Measurements from ENCODE around the gene CIB4.

CIB4 gene

DNA sequence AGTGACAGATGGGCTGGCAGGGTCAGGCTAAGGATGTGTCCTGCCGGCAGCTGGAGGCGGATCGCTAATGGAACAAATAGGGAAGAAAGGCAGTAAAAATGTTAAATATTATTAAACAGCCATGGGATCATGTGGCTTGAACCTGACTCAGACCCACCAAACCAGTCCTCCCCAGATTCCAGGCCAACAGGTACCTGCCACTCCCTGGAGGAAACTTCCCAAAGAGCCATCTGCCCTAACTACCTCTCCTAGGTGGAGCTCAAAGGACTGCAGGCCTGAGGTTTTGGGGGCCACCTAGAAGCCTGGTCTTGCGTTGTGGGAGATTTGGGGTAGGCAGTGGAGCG is 34.3 kb downstream of the CIB4 start:
- DNase-seq (ENCODE audit: low spot score): no peak

DNA sequence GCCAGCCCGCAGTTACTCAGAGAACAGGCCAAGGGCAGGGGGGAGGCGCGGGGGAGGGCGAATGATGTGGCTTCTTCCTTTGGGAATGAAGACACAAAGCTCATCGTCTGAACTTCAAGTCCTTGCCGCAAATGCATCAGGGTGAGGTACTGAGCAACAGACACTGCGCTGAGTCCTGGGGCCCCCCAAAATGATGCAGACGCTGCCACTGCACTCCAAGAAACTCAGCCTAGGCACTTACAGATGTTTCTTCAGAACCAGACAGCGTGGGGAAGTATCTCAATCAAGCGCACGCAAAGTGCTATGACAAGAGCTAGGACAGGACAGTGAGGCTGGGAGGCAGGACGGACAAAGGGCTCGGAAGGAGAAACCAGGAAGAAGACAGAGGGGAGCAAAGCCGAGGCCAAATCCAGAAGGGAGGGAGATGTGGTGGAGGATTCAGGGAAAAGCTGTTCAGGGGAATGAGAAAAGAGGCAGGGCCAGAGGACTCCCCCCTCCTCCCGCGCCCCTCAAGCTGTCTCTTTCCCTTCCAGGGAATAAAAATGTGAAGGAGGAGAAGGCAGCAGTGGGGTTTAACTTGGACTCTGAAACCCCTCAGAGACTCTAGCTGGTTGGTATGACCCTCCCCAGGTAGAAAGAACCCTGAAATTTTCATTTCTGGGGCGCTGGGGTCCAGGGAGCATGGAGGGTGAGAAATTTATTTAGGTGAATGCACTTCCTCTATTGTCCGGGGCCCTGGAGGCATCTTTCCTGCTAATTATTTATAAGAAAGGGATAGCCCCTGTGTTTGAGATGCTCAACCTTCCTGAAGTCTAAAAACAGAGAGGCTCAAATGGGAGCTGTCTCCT is 34.9 kb downstream of the CIB4 start:
- DNase-seq (ENCODE audit: low spot score): no peak

DNA sequence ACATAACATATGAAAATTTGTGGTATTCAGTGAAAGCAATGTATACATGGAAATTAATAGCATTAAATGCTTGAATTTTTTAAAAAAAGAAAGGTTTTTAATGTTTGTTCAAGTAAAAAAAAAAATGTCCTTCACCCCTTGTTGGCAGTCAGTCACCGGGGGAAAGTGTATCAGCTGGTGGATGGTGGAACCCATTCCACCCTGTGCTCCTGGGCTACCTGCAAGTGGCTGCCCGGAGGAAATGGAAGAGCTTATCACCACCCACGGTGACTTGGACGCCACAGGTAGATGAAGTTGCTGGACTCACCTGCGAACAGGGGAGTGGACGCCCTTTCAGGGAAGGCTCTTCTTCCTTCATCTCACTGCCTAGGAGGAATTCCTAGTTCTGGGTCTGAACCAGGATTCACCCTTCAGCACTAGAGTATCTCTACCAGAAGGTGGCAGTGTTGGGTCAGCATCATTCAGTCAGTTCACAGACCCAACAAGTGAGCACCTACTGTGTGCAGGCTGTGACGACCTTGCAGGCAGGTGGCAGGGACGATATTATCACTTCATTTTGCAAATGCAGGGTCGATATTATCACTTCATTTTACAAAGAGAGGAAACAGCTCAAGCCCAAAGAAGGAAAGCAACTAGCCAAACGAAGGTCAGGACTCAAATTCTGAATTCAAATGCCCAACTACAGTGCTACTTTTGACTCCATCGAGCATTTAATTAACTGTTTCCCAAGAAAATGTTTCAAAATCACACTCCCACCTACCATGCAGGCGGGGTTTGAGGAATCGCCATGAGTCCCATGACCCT is 35.8 kb downstream of the CIB4 start:
- no peak for DNase-seq (ENCODE audit: low spot score)

DNA sequence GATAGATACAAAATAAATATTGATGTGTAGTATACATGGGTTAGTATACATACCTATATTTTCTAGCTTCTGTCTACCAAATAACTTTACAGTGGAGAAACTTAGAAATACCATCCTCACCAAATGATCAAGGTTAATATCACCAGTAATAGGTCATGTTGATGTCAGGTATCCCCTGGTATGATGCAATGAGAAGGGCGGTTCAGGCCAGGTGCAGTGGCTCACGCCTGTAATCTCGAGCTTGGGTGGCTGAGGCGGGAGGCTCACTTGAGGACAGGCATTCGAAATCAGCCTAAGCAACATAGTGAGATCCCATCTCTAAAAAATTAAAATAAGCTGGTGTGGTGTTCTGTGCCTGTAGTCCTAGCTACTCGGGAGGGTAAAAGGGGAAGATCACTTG is 38.6 kb downstream of the CIB4 start:
- no peak for DNase-seq (ENCODE audit: low spot score)

DNA sequence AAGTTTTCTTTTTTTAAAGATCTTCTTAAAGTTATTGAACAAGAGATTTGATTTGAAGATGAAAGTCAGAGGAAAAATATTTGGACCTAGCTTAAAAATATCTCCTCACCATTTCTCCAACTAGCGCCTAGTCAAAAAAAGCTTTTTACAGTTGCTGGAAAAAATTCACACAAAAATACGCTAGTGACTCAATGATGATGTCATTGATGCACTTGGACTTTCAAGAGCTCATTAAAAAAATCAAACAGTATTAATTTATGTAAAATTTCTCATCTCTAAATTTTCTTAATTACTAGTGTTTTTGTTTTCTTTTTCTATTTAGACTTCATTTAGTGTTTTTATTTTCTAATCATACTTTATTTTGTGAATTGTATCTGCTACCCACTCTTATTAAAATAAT is 41.8 kb downstream of the CIB4 start:
- no peak for DNase-seq (ENCODE audit: low spot score)

DNA sequence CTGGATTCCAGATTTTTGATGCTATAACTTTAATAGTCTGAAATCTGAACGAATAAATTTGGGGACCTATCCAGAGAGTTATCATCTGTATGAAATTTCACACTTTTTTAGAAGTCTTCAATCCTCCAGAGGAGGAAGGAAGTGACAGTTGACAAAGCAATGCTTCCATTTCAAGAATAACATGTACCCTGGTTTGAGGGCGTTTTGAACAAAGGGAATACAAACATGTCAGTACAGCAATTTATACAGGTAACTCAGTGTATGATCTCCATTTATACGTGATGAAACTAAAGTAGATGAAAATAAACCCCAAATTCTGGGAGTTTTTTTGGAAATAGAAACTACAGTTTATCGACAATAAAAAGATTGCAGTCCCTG is 42.2 kb downstream of the CIB4 start:
- no peak for DNase-seq (ENCODE audit: low spot score)

DNA sequence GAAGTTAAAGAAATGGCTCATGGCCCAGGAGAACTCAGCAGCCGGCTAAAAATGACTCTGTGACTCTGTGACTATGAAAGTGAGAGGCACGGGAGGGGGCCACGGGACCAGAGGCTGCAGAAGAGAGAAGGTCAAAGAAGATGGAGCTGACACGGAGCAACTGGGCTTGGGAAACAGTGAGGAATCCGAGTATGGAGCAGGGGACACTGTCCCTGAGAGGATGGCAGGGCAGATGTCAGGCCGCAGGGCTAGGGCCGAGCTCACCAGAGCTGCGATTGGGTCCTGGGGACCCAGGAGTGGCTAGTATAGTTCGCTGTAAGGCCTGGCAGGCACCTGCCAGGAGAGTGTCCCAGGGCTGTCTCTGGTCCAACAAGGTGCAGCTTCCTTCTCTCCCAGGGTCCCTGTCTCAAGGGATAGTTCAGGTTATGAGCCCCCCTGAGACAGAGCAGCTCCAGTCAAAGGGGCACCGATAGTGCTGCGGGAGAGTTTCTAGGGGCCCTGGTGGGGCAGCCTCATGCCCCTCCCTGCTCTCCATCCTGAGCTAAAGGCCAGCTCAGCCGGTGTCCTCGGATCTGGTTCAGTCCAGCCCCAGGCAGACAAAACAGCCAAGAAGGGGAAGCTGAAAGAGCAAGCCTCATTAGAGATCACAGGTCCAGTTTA is 42.7 kb downstream of the CIB4 start:
- no peak for DNase-seq (ENCODE audit: low spot score)

DNA sequence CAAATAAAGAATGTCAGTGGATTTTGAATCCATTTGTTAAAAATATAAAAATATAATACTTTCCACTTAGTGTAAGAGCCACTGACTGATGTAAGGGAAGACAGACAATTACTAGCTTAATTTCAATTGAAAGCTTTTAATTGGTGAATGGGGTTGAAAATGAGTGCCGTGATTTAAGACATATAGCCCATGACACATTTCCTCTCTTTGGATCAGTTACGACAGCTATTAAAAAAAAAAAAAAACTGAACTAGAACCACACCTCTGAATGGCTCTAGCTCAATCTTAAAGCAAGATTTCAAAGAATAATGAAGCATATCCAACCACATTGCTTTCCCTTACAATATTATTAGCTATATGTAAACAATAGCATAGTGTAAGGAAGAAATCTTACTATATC is 44.0 kb downstream of the CIB4 start:
- DNase-seq (ENCODE audit: low spot score): no peak

DNA sequence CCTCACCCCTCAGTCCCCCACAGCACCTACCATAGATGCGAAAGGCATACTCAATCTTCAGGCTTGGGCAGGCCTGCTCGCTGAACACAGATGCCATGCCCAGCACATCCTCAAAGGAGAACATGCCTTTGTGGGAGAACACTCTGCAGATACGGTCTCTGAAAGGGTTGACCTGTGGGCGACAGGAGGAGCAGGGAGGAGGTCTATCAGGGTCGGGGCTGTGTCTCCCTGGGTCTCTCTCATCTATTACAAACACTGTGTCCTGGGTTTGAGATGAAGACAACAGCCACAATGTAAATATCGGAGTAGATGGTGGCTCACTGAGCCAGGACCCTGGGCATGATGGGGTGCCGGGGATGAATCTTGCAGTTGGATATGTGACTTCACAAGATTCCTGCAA is 46.0 kb downstream of the CIB4 start:
- no peak for DNase-seq (ENCODE audit: low spot score)

DNA sequence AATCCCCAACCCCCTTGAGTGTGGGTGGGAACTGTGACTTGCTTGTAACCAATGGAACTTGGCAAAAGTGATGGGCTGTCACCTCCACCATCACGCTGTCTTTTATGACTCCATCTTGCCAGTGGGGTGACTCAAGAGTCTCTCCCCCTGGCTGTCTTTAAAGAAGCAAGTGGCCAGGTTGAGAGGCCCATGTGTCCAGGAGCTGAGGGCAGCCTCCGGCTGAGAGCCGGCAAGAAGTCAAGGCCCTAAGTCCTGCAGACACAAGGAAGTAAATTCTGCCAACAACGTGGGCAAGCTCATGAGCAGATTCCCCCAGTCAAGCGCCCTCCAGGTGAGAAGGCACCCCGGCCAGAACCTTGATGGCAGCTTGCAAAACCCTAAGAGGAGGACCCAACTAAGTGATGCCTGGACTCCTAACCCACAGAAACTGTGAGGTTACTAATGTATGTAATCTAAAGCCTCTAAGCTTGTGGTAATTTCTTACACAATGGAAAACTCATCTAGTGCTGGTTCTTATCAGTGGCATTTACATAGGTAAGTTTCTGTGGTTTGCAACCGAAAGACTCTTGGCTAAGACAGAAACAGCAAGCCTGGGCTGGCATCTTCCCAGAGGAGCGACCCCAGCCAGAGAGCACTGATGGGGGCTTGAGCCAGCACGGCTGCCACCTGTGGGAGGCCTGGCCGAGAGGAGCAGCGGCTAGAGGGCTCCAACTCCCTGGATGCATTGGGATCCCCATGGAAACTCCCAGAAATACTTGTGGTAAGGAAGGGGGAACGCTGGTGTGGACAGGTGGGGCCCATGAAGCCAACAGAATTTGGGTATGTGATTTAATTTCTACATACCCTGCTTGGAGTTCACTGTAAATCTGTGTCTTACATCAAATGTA is 49.3 kb downstream of the CIB4 start:
- DNase-seq (ENCODE audit: low spot score): no peak

DNA sequence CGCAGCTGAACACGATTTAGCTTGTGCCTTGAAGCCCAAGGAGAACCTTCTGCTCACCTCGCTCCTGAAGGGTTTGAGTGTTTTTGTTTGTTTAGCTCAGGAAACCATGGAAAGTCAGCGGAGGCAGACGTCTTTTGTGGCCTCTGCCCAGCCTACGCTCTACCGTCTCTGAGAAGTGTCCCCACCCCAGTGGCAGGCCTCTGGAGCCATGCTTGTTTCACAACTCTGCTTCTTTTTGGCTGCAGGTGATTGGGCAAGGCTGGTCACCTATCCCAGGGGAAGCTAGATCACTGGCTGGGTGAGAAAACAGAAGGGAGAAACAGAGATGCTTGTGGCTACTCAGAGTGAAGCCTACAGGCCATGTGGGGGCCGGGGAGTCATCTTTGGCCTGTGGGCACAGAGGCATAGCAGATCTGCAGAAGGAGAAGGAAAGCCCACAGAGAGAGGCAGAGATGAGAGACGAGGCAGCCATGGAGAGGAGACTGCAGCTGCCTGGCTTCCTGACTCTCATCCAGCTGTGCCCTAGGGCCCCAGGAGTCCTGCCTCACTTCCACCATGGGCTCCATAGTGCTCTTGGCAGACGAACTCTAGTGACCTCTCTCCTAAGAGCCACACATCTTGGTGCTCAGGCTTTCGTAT is 50.1 kb downstream of the CIB4 start:
- no peak for DNase-seq (ENCODE audit: low spot score)

DNA sequence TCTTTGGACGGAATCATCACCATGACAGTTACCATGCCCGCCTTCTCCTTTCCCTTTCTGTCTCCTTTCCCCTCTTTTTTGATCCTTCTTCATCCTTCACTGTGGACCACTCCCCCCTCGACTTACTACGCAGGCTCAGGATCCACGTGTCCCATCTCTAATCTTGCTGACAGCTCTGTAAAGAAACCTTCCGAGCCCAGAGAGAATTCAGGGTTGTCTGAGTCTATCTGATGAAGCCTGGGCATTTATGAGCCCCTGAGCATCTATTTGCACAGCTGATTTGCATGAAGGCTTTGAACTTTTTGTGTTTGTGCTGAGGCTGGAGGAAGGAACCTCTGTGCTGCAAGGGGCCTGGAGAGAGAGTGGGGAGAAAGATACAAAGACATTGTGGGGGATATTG is 50.7 kb downstream of the CIB4 start:
- DNase-seq (ENCODE audit: low spot score): no peak

DNA sequence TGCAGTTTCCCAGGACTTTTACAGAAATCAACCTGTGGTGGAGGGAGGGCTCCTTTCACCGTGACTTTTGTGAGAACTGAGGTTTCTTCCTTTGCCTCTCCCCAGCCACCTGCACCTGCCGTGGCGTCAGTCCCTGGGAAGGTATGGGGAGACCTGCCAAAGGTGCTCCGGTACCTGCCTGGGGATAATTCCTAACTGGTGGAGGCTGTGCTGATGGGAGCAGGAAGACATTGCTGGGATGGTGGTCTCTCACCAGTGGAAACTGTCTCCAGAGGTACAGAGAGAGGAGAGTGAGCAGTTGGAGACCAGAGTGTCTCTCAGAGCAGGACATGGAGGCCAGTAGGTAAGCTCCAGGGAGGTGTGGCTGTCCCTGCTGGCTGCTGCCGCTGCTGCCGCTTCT is 52.6 kb downstream of the CIB4 start:
- DNase-seq (ENCODE audit: low spot score): no peak

DNA sequence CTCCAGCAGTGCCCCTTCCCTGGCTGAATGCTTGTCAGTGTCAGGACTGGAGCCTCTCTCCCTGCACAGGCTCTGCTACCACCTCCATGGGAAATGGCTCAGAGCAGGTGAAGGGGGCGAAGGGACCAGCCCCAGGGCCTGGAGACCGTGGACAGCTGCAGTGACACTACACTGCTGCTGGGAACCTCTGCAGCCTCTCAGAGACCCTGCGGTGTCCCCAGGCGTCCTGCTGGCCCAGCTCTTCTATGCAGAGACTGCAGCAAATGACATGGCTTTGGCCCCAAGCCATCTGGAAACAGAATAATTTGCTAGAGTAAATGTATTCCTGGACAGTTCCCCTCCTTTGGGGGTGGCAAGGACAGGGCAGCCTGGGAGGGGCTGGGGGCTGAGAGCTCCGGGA is 53.2 kb downstream of the CIB4 start:
- DNase-seq (ENCODE audit: low spot score): no peak

DNA sequence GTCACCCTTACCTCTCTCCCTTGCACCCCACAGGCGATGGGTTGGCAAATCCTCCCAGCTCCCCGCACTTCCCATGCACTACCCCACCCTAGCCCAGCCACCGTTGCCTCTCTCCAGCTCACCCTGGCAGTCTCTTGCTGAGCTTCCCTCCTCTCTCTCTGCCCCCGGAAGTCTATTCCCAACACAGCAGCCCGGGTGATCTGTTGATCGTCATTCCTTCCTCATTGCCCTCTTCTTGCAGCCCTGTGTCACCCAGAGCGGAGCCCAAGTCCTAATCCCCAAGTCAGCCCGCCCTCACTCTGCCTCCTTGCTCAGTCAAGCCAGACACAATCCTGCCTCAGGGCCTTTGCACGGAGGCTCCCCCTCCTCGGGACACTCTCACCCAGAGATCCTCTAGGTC is 55.2 kb downstream of the CIB4 start:
- DNase-seq (ENCODE audit: low spot score): no peak

DNA sequence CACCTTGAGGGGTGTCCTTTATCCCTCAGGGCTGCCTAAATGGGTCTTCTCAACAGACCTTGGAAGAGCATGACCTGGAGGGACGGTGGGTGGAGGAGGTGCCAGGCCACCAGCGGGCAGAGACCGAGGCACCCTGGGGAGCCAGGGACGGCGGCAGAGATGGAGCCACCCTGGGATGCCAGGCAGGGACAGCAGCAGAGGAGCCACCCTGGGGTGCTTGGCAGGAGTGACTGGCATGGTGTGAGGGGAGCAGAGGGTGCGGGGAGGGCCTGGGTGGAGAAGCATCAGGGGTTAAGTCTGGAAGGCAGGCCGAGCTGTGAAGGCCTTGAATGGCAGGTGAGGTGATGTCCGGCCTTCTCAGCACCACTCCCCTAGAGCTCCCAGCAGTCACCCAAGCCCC is 56.1 kb downstream of the CIB4 start:
- DNase-seq (ENCODE audit: low spot score): no peak

DNA sequence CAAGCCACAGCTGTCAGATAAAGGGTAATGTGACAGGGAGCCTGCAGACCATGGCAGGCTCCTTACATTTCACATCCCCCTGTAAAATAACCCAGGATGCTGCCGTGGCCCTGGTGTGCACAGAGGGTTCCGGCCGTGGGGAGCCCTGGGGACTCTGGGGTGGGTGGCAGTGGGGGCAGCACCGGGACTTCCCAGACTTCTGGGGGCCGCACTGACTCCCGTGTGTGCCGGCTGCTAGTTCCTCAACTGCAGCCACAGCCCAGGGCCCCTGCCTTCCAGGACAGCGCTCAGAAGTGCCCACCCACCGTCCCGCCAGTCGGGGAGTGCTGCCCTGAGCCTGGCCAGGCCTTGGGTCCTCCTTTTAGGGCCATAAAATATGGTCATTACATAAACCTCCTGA is 56.5 kb downstream of the CIB4 start:
- no peak for DNase-seq (ENCODE audit: low spot score)

DNA sequence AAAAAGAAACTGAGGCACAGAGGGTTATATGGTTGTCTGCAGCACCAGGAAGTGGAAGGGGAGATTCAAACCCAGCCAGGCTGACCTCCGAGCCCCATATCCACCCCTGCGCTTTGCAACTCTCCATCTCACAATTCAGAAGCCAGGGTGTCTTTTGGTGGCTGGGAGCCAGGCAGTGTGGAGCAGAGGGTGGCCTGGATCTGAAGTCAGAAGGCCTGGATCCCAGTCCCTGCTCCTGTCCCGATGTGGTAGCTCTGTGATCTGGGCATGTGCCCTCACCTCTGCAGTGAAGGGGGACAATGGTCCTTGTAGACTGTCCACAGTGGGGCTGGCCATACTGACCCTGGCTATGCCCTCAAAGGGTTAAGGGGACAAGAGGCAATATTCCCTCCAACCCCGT is 57.0 kb downstream of the CIB4 start:
- DNase-seq (ENCODE audit: low spot score): no peak

DNA sequence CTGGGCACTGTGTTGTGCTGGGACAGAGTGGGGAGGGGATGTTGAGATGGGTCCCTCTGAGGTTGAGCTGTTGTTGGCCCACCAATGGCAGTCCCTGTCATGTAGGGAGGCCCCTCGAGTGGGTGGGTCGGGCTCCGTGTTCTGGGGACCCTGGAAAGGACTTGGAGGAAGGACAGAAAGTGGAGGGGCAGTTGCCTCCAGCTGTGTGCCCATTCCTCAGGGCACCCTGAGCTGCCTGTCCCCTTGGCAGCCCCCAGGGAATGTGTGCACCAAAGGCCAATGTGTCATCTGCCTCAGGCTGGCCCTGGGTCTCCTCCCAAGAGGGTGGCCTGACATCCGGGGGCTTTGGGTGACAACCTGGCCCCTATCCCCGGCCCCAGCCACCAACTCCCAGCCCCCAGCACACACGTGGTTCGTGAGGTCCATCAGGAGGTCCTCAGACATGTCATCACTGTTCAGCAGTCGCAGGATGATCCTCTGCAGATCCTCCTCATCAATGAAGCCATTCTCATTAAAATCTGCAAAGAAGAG is 57.7 kb downstream of the CIB4 start:
- DNase-seq (ENCODE audit: low spot score): no peak

DNA sequence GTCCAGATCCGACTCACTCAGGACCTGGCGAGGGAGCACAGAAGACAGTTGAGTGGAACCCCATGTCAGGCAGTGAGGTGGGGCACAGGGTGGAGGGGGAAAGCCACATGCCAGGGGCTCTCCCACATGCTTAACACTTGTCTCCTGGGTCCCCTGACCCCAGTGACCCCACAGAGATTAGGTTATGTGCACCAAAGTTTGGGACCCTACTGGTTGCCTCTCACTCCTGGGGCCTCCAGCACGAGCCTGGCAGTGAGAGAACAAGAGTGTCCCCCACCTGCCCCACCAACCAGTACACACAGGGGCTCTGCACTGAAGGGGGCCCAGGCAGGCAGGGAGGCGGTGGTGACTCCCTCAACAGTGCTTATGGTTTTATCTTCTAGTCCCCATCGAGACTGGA is 58.3 kb downstream of the CIB4 start:
- no peak for DNase-seq (ENCODE audit: low spot score)

All from putamen (tissue), 1 donor.